ENCODE results near the gene HES2. TPM values are rescaled to one million over a fixed set of nuclear protein-coding genes. Genes with fewer than 3 reads are reported as not detected.
"Not testable (repeated sequence)": the region's sequence is repeated elsewhere in the genome, so short reads cannot be mapped to it uniquely, and the experiment has no call there.

The HES2 gene
- total RNA-seq, 4 donors from 2014 or later: 15.4 to 47.7 (median 35.8) TPM

GRCh38 chr1:6461538-6462411, 42.1 kb upstream of the HES2 start:
- no peak for TF ChIP-seq POLR2A (IDR thresholded peaks at IDR 0.05)
- TF ChIP-seq CTCF (IDR thresholded peaks at IDR 0.05): no peak
- intact Hi-C loops (cut with DNase I; ENCODE audit: low total_unique reads): no loop called here
- DNase-seq (ENCODE audit: low spot score in 2 of 2): no peak
- H3K4me3 ChIP-seq (ENCODE audit: low read depth, poor library complexity, severe bottlenecking): no peak overlapping the region
- 84 to 93% methylated on average over 47 to 48 of the region's 48 CpGs for WGBS, 2 donors

GRCh38 chr1:6461051-6461530, 41.4 kb upstream of the HES2 start:
- intact Hi-C loops (cut with DNase I; ENCODE audit: low total_unique reads): no loop called here
- no peak overlapping the region for H3K4me3 ChIP-seq (ENCODE audit: low read depth, poor library complexity, severe bottlenecking)
- WGBS, 2 donors: 82 to 86% methylated on average over 40 of the region's 40 CpGs

GRCh38 chr1:6460301-6461050, 40.8 kb upstream of the HES2 start:
- intact Hi-C loops (cut with DNase I; ENCODE audit: low total_unique reads): no loop called here

More at GRCh38 chr1:6461051-6461530, 41.4 kb upstream of the HES2 start:
- TF ChIP-seq CTCF (IDR thresholded peaks at IDR 0.05): no peak
- no peak for TF ChIP-seq POLR2A (IDR thresholded peaks at IDR 0.05)
- DNase-seq (ENCODE audit: low spot score in 2 of 2): no peak

GRCh38 chr1:6459850-6460265, 40.1 kb upstream of the HES2 start:
- intact Hi-C loops (cut with DNase I; ENCODE audit: low total_unique reads): no loop called here
- no peak for TF ChIP-seq CTCF (IDR thresholded peaks at IDR 0.05)
- TF ChIP-seq POLR2A (IDR thresholded peaks at IDR 0.05): no peak
- 21 to 26% methylated on average over 9 to 15 of the region's 18 CpGs for WGBS, 2 donors
- H3K4me3 ChIP-seq (ENCODE audit: low read depth, poor library complexity, severe bottlenecking): no peak overlapping the region
- DNase-seq (ENCODE audit: low spot score in 2 of 2): no peak

More at GRCh38 chr1:6460301-6461050, 40.8 kb upstream of the HES2 start:
- 31 to 39% methylated on average over 38 of the region's 39 CpGs for WGBS, 2 donors
- TF ChIP-seq POLR2A (IDR thresholded peaks at IDR 0.05) (no peak), CTCF (IDR thresholded peaks at IDR 0.05) (no peak)
- H3K4me3 ChIP-seq (ENCODE audit: low read depth, poor library complexity, severe bottlenecking): no peak overlapping the region
- no peak for DNase-seq (ENCODE audit: low spot score in 2 of 2)

GRCh38 chr1:6456800-6457466, 37.2 kb upstream of the HES2 start:
- intact Hi-C loops (cut with DNase I; ENCODE audit: low total_unique reads): no loop called here
- 77 to 79% methylated on average over 11 of the region's 11 CpGs for WGBS, 2 donors
- no peak for DNase-seq (ENCODE audit: low spot score in 2 of 2)
- H3K4me3 ChIP-seq (ENCODE audit: low read depth, poor library complexity, severe bottlenecking): no peak overlapping the region
- no peak for TF ChIP-seq POLR2A (IDR thresholded peaks at IDR 0.05)
- no peak for TF ChIP-seq CTCF (IDR thresholded peaks at IDR 0.05)

- WGBS, 2 donors: 40 to 51% methylated on average over 33 to 51 of the region's 58 CpGs
- H3K4me3 ChIP-seq (ENCODE audit: low read depth, poor library complexity, severe bottlenecking); intact Hi-C loops (cut with DNase I; ENCODE audit: low total_unique reads): not testable (repeated sequence)
These were observed 36.2 kb upstream of the HES2 start for GRCh38 chr1:6455752-6456520.

More at GRCh38 chr1:6455752-6456520, 36.2 kb upstream of the HES2 start:
- DNase-seq (ENCODE audit: low spot score in 2 of 2): not testable (repeated sequence)

Measured in lower leg skin (tissue), 4 donors.